ENCODE measurements around the gene EXOC4.

Gene EXOC4

GRCh38 chr7:133843341-133843740 is 590.5 kb downstream of the EXOC4 start:
- Histone ChIP-seq H3K9me2 (replicated peaks; ENCODE audit: low read depth, low read length) (no peaks in the 10 kb centered on the region), H3K36me3 (ENCODE audit: insufficient read depth, low read length) (no peaks in the 10 kb centered on the region), H3K4me3 (ENCODE audit: low read length, poor library complexity, severe bottlenecking) (no peak overlapping the region), H3K4me2 (ENCODE audit: low read depth, low read length, poor library complexity, severe bottlenecking) (no peak overlapping the region), H3K9ac (ENCODE audit: low read depth, low read length, poor library complexity, severe bottlenecking) (no peak overlapping the region), H3F3A (ENCODE audit: low read depth) (no peaks in the 10 kb centered on the region), H3K27me3 (ENCODE audit: insufficient read depth, low read length, poor library complexity, severe bottlenecking) (no peaks in the 10 kb centered on the region), H4K20me1 (ENCODE audit: insufficient read depth, low read length, poor library complexity, severe bottlenecking) (no peaks in the 10 kb centered on the region), H3K9me3 (ENCODE audit: insufficient read depth, low read depth, low read length) (no peaks in the 10 kb centered on the region), H3K79me2 (ENCODE audit: insufficient read depth, low read length) (no peaks in the 10 kb centered on the region), H3K4me1 (ENCODE audit: insufficient read depth, low read length, poor library complexity, severe bottlenecking) (peaks cover 7% of the 10 kb centered on the region), H2AFZ (ENCODE audit: low read length) (no peak overlapping the region)
- TF ChIP-seq EZH2phosphoT487 (IDR thresholded peaks at IDR 0.05; ENCODE audit: borderline replicate concordance) (no peak), CTCF (conservative IDR thresholded peaks at IDR 0.05; ENCODE audit: low read length) (no peak)

- no peaks in the 10 kb centered on the region for H3K9me3 ChIP-seq (ENCODE audit: insufficient read depth, low read depth, low read length)
- no peak overlapping the region for H2AFZ ChIP-seq (ENCODE audit: low read length)
- no peaks in the 10 kb centered on the region for H3K36me3 ChIP-seq (ENCODE audit: insufficient read depth, low read length)
- TF ChIP-seq CTCF (conservative IDR thresholded peaks at IDR 0.05; ENCODE audit: low read length) (no peak), EZH2phosphoT487 (IDR thresholded peaks at IDR 0.05; ENCODE audit: borderline replicate concordance) (no peak)
- H4K20me1 ChIP-seq (ENCODE audit: insufficient read depth, low read length, poor library complexity, severe bottlenecking): no peaks in the 10 kb centered on the region
- H3K4me1 ChIP-seq (ENCODE audit: insufficient read depth, low read length, poor library complexity, severe bottlenecking): peaks cover 7% of the 10 kb centered on the region
- no peaks in the 10 kb centered on the region for H3K9me2 ChIP-seq (replicated peaks; ENCODE audit: low read depth, low read length)
- H3K4me3 ChIP-seq (ENCODE audit: low read length, poor library complexity, severe bottlenecking): no peak overlapping the region
- H3K4me2 ChIP-seq (ENCODE audit: low read depth, low read length, poor library complexity, severe bottlenecking): no peak overlapping the region
- H3F3A ChIP-seq (ENCODE audit: low read depth): no peaks in the 10 kb centered on the region
- no peaks in the 10 kb centered on the region for H3K27me3 ChIP-seq (ENCODE audit: insufficient read depth, low read length, poor library complexity, severe bottlenecking)
- H3K79me2 ChIP-seq (ENCODE audit: insufficient read depth, low read length): no peaks in the 10 kb centered on the region
- no peak overlapping the region for H3K9ac ChIP-seq (ENCODE audit: low read depth, low read length, poor library complexity, severe bottlenecking)
Measured at GRCh38 chr7:133845005-133845404, 592.1 kb downstream of the EXOC4 start.

GRCh38 chr7:133846203-133846945 is 593.5 kb downstream of the EXOC4 start:
- Histone ChIP-seq H3K36me3 (ENCODE audit: insufficient read depth, low read length) (no peaks in the 10 kb centered on the region), H3K4me2 (ENCODE audit: low read depth, low read length, poor library complexity, severe bottlenecking) (no peak overlapping the region), H3K9me3 (ENCODE audit: insufficient read depth, low read depth, low read length) (no peaks in the 10 kb centered on the region), H3F3A (ENCODE audit: low read depth) (no peaks in the 10 kb centered on the region), H3K9me2 (replicated peaks; ENCODE audit: low read depth, low read length) (no peaks in the 10 kb centered on the region), H3K4me3 (ENCODE audit: low read length, poor library complexity, severe bottlenecking) (no peak overlapping the region), H4K20me1 (ENCODE audit: insufficient read depth, low read length, poor library complexity, severe bottlenecking) (no peaks in the 10 kb centered on the region), H3K4me1 (ENCODE audit: insufficient read depth, low read length, poor library complexity, severe bottlenecking) (peaks cover 7% of the 10 kb centered on the region), H2AFZ (ENCODE audit: low read length) (no peak overlapping the region), H3K79me2 (ENCODE audit: insufficient read depth, low read length) (no peaks in the 10 kb centered on the region), H3K27me3 (ENCODE audit: insufficient read depth, low read length, poor library complexity, severe bottlenecking) (no peaks in the 10 kb centered on the region), H3K9ac (ENCODE audit: low read depth, low read length, poor library complexity, severe bottlenecking) (no peak overlapping the region)
- no peak for TF ChIP-seq EZH2phosphoT487 (IDR thresholded peaks at IDR 0.05; ENCODE audit: borderline replicate concordance)
